Colon (tissue), 2 donors: ENCODE results near the gene BAG5.
"Not testable (repeated sequence)": the region's sequence is repeated elsewhere in the genome, so short reads cannot be mapped to it uniquely, and the experiment has no call there.

Experiments used
- FAIRE-seq: peaks from 2 replicates; lab custom pipeline; 2012; peaks lifted over from hg19 to GRCh38; lab: Jason Lieb, UNC
- donor health status: control.
- donor health status: control.

The BAG5 gene

GRCh38 chr14:103562429-103563225 lies at the start of gene BAG5, which contains the start of gene COA8:
BAG5 (minus strand) TSS chr14:103562657; CDS start chr14:103561164, 1,493 bp downstream.
COA8 (plus strand) TSS chr14:103562960; CDS start chr14:103563002, 42 bp downstream.
- no peak for FAIRE-seq

- FAIRE-seq, result no peak
Measured at GRCh38 chr14:103611215-103611614, 48.8 kb upstream of the BAG5 start.

GRCh38 chr14:103609081-103609480 lies 46.6 kb upstream of the BAG5 start:
- FAIRE-seq, result not testable (repeated sequence)

GRCh38 chr14:103607822-103608221 lies 45.4 kb upstream of the BAG5 start:
- FAIRE-seq, result no peak

- no peak for FAIRE-seq
Measured at GRCh38 chr14:103606963-103607668, 44.7 kb upstream of the BAG5 start.

- FAIRE-seq, result no peak
Measured at GRCh38 chr14:103604620-103605019, 42.2 kb upstream of the BAG5 start.

GRCh38 chr14:103600503-103600902 lies 38.0 kb upstream of the BAG5 start:
- no peak for FAIRE-seq

- no peak for FAIRE-seq
Measured at GRCh38 chr14:103597623-103598377, 35.3 kb upstream of the BAG5 start.

- FAIRE-seq, result no peak
Measured at GRCh38 chr14:103594265-103594664, 31.8 kb upstream of the BAG5 start.

GRCh38 chr14:103593577-103593976 lies 31.1 kb upstream of the BAG5 start:
- FAIRE-seq, result no peak

- FAIRE-seq, result no peak
Measured at GRCh38 chr14:103584326-103584915, 22.0 kb upstream of the BAG5 start.

GRCh38 chr14:103581954-103582703 lies 19.7 kb upstream of the BAG5 start:
- FAIRE-seq, result no peak

- FAIRE-seq, result no peak
Measured at GRCh38 chr14:103581206-103581605, 18.7 kb upstream of the BAG5 start.

- FAIRE-seq, result no peak
Measured at GRCh38 chr14:103578401-103579075, 16.1 kb upstream of the BAG5 start.

GRCh38 chr14:103576371-103577024 lies 14.0 kb upstream of the BAG5 start:
- no peak for FAIRE-seq

GRCh38 chr14:103574707-103575285 lies 12.3 kb upstream of the BAG5 start:
- no peak for FAIRE-seq

GRCh38 chr14:103574104-103574503 lies 11.6 kb upstream of the BAG5 start:
- FAIRE-seq, result no peak

GRCh38 chr14:103569408-103569807 lies 7.0 kb upstream of the BAG5 start:
- FAIRE-seq, result no peak

GRCh38 chr14:103568952-103569351 lies 6.5 kb upstream of the BAG5 start:
- FAIRE-seq, result no peak
